Mesendoderm (in vitro differentiated cells): ENCODE data around the gene CALU.

Experiments
- DNase-seq: peaks from one replicate; pipeline ENCODE4 v3.0.0; 2013
- H2AK5ac ChIP-seq: 2 replicates; pipeline ENCODE4 v1.6.1; 2013; ENCODE audit warnings: low read length, inconsistent platforms
- H2BK120ac ChIP-seq: 2 replicates; pipeline ENCODE4 v1.6.1; 2013; ENCODE audit warnings: low read depth, mild to moderate bottlenecking, low read length, moderate library complexity, mixed read lengths
- H2BK15ac ChIP-seq: replicated peaks from 2 replicates; pipeline ENCODE4 v1.6.1; 2013; ENCODE audit warnings: low read depth, mild to moderate bottlenecking, moderate library complexity
- H2BK5ac ChIP-seq: 2 replicates; pipeline ENCODE4 v1.6.1; 2013; ENCODE audit warnings: low read length, inconsistent platforms
- H3K18ac ChIP-seq: 2 replicates; pipeline ENCODE4 v1.6.1; 2013; ENCODE audit warnings: mild to moderate bottlenecking, low read length, mixed read lengths
- H3K23ac ChIP-seq: one replicate; pipeline ENCODE4 v1.6.1; 2013; ENCODE audit warnings: low read length
- H3K27ac ChIP-seq: 2 replicates; pipeline ENCODE4 v1.5.1; 2013; ENCODE audit warnings: low read depth, mild to moderate bottlenecking, inconsistent platforms, low read length, moderate library complexity
- H3K27me3 ChIP-seq: 2 replicates; pipeline ENCODE4 v1.6.1; 2013; ENCODE audit warnings: low read length, control low read depth, mild to moderate bottlenecking, inconsistent platforms; ENCODE audit not compliant: insufficient read depth, poor library complexity
- H3K36me3 ChIP-seq: 2 replicates; pipeline ENCODE4 v1.6.1; 2013; ENCODE audit warnings: low read length, inconsistent platforms; ENCODE audit not compliant: control insufficient read depth, insufficient read depth
- H3K4ac ChIP-seq: one replicate; pipeline ENCODE4 v1.6.1; 2013; ENCODE audit warnings: low read depth, mild to moderate bottlenecking, low read length, moderate library complexity
- H3K4me1 ChIP-seq: 2 replicates; pipeline ENCODE4 v1.6.1; 2013; ENCODE audit warnings: low read depth, low read length, inconsistent platforms; ENCODE audit not compliant: control insufficient read depth
- H3K4me2 ChIP-seq: 2 replicates; pipeline ENCODE4 v1.6.1; 2013; ENCODE audit warnings: low read length
- H3K4me3 ChIP-seq: 2 replicates; pipeline ENCODE4 v1.5.1; 2013; ENCODE audit warnings: mild to moderate bottlenecking, low read length
- H3K56ac ChIP-seq: one replicate; pipeline ENCODE4 v1.6.1; 2013; ENCODE audit warnings: low read length
- H3K79me1 ChIP-seq: 2 replicates; pipeline ENCODE4 v1.6.1; 2013; ENCODE audit warnings: low read length, inconsistent platforms
- H3K79me2 ChIP-seq: 2 replicates; pipeline ENCODE4 v1.6.1; 2013; ENCODE audit warnings: mild to moderate bottlenecking, low read length; ENCODE audit not compliant: control insufficient read depth, insufficient read depth
- H3K9ac ChIP-seq: 2 replicates; pipeline ENCODE4 v1.6.1; 2013; ENCODE audit warnings: low read length, inconsistent platforms
- H4K5ac ChIP-seq: one replicate; pipeline ENCODE4 v1.6.1; 2013; ENCODE audit warnings: low read length
- H4K8ac ChIP-seq: one replicate; pipeline ENCODE4 v1.6.1; 2013; ENCODE audit warnings: low read depth, mild to moderate bottlenecking, control low read depth, low read length, moderate library complexity
- WGBS: extraction: QIAGEN DNeasy Blood & Tissue Kit; methylation state at CpG from one replicate; pipeline ENCODE4 v1.1.7; 2013; ENCODE audit warnings: low lambda C conversion rate, missing lambda C conversion rate; ENCODE audit not compliant: insufficient coverage; ENCODE audit errors: extremely low coverage; 5-methylcytosine and 5-hydroxymethylcytosine counted together

CALU gene

GRCh38 chr7:128805225-128805624 lies 66.1 kb downstream of the CALU start:
- H3K79me2 ChIP-seq: no peaks in the 10 kb centered on the region
- H3K4me1 ChIP-seq: no peaks in the 10 kb centered on the region
- WGBS: no CpG with 5 or more reads among the region's 5 CpGs
- H2BK120ac ChIP-seq: no peak overlapping the region
- no peak overlapping the region for H3K4me3 ChIP-seq
- no peak for DNase-seq
- H4K8ac ChIP-seq: no peak overlapping the region
- H3K4me2 ChIP-seq: no peak overlapping the region
- no peak overlapping the region for H3K23ac ChIP-seq
- no peak overlapping the region for H4K5ac ChIP-seq
- no peak overlapping the region for H3K9ac ChIP-seq
- H3K27me3 ChIP-seq: no peaks in the 10 kb centered on the region
- H3K36me3 ChIP-seq: peaks cover 4% of the 10 kb centered on the region
- H2BK5ac ChIP-seq: no peak overlapping the region
- no peak overlapping the region for H3K4ac ChIP-seq
- H3K18ac ChIP-seq: no peak overlapping the region
- no peak overlapping the region for H3K56ac ChIP-seq
- H2AK5ac ChIP-seq: no peak overlapping the region
- H3K79me1 ChIP-seq: no peaks in the 10 kb centered on the region
- no peak overlapping the region for H3K27ac ChIP-seq
- H2BK15ac ChIP-seq: no peak overlapping the region

- peaks cover 4% of the 10 kb centered on the region for H3K36me3 ChIP-seq
- no CpG with 5 or more reads among the region's 8 CpGs for whole genome bisulfite sequencing
- no peak overlapping the region for H3K56ac ChIP-seq
- H3K79me1 ChIP-seq: no peaks in the 10 kb centered on the region
- no peak for DNase-seq
- H3K9ac ChIP-seq: no peak overlapping the region
- H3K23ac ChIP-seq: no peak overlapping the region
- no peaks in the 10 kb centered on the region for H3K27me3 ChIP-seq
- no peak overlapping the region for H3K4ac ChIP-seq
- H4K5ac ChIP-seq: no peak overlapping the region
- no peak overlapping the region for H2BK15ac ChIP-seq
- no peaks in the 10 kb centered on the region for H3K4me1 ChIP-seq
- H3K4me3 ChIP-seq: no peak overlapping the region
- no peak overlapping the region for H2AK5ac ChIP-seq
- H4K8ac ChIP-seq: no peak overlapping the region
- H2BK5ac ChIP-seq: no peak overlapping the region
- no peak overlapping the region for H2BK120ac ChIP-seq
- H3K79me2 ChIP-seq: no peaks in the 10 kb centered on the region
- no peak overlapping the region for H3K4me2 ChIP-seq
- H3K27ac ChIP-seq: no peak overlapping the region
- no peak overlapping the region for H3K18ac ChIP-seq
These were observed 68.0 kb downstream of the CALU start for GRCh38 chr7:128807191-128807590.

GRCh38 chr7:128809363-128809762 lies 70.2 kb downstream of the CALU start:
- no peak overlapping the region for H2BK120ac ChIP-seq
- no peak overlapping the region for H3K4me2 ChIP-seq
- no peak for DNase-seq
- H3K79me1 ChIP-seq: no peaks in the 10 kb centered on the region
- peaks cover 3% of the 10 kb centered on the region for H3K4me1 ChIP-seq
- H3K18ac ChIP-seq: no peak overlapping the region
- no peak overlapping the region for H4K8ac ChIP-seq
- H2AK5ac ChIP-seq: no peak overlapping the region
- H2BK5ac ChIP-seq: no peak overlapping the region
- no CpG with 5 or more reads among the region's 3 CpGs for WGBS
- H3K27ac ChIP-seq: no peak overlapping the region
- no peaks in the 10 kb centered on the region for H3K27me3 ChIP-seq
- H3K79me2 ChIP-seq: no peaks in the 10 kb centered on the region
- H3K36me3 ChIP-seq: peaks cover 4% of the 10 kb centered on the region
- H2BK15ac ChIP-seq: no peak overlapping the region
- H3K4me3 ChIP-seq: no peak overlapping the region
- no peak overlapping the region for H3K4ac ChIP-seq
- no peak overlapping the region for H4K5ac ChIP-seq
- no peak overlapping the region for H3K56ac ChIP-seq
- H3K23ac ChIP-seq: no peak overlapping the region
- H3K9ac ChIP-seq: no peak overlapping the region

- Histone ChIP-seq H3K4ac (no peak overlapping the region), H4K5ac (no peak overlapping the region), H3K36me3 (peaks cover 4% of the 10 kb centered on the region), H2AK5ac (no peak overlapping the region), H3K18ac (no peak overlapping the region), H3K9ac (no peak overlapping the region), H3K79me1 (no peaks in the 10 kb centered on the region), H3K27ac (no peak overlapping the region), H3K56ac (no peak overlapping the region), H2BK5ac (no peak overlapping the region), H3K23ac (no peak overlapping the region), H2BK120ac (no peak overlapping the region), H3K4me1 (peaks cover 3% of the 10 kb centered on the region), H2BK15ac (no peak overlapping the region), H3K27me3 (no peaks in the 10 kb centered on the region), H4K8ac (no peak overlapping the region), H3K4me2 (no peak overlapping the region), H3K79me2 (no peaks in the 10 kb centered on the region), H3K4me3 (no peak overlapping the region)
- WGBS: no CpG with 5 or more reads among the region's 2 CpGs
- DNase-seq: no peak
These were observed 71.3 kb downstream of the CALU start for GRCh38 chr7:128810473-128810872.

- no peak for DNase-seq
- H3K56ac ChIP-seq: no peak overlapping the region
- H3K27ac ChIP-seq: no peak overlapping the region
- H2BK120ac ChIP-seq: no peak overlapping the region
- no peaks in the 10 kb centered on the region for H3K27me3 ChIP-seq
- H2BK15ac ChIP-seq: no peak overlapping the region
- no peaks in the 10 kb centered on the region for H3K79me2 ChIP-seq
- no peak overlapping the region for H4K8ac ChIP-seq
- H3K18ac ChIP-seq: no peak overlapping the region
- no peak overlapping the region for H4K5ac ChIP-seq
- no peaks in the 10 kb centered on the region for H3K79me1 ChIP-seq
- no peak overlapping the region for H3K4ac ChIP-seq
- H3K23ac ChIP-seq: no peak overlapping the region
- no peak overlapping the region for H2BK5ac ChIP-seq
- no peak overlapping the region for H3K4me3 ChIP-seq
- WGBS: no CpG with 5 or more reads among the region's 3 CpGs
- peaks cover 2% of the 10 kb centered on the region for H3K36me3 ChIP-seq
- H3K9ac ChIP-seq: no peak overlapping the region
- H2AK5ac ChIP-seq: no peak overlapping the region
- no peak overlapping the region for H3K4me2 ChIP-seq
- H3K4me1 ChIP-seq: peaks cover 3% of the 10 kb centered on the region
These were observed 71.8 kb downstream of the CALU start for GRCh38 chr7:128810997-128811396.

- H2BK5ac ChIP-seq: no peak overlapping the region
These were observed 72.7 kb downstream of the CALU start for GRCh38 chr7:128811631-128812430.

More at GRCh38 chr7:128811631-128812430, 72.7 kb downstream of the CALU start:
- H2BK15ac ChIP-seq: no peak overlapping the region
- H3K18ac ChIP-seq: no peak overlapping the region
- H3K4ac ChIP-seq: no peak overlapping the region
- no peak for DNase-seq
- H2AK5ac ChIP-seq: no peak overlapping the region
- H3K4me3 ChIP-seq: no peak overlapping the region
- H3K23ac ChIP-seq: no peak overlapping the region
- WGBS: no CpG with 5 or more reads among the region's 11 CpGs
- H4K8ac ChIP-seq: no peak overlapping the region
- H2BK120ac ChIP-seq: no peak overlapping the region
- H3K27me3 ChIP-seq: no peaks in the 10 kb centered on the region
- no peak overlapping the region for H4K5ac ChIP-seq
- peaks cover 3% of the 10 kb centered on the region for H3K4me1 ChIP-seq
- H3K4me2 ChIP-seq: no peak overlapping the region
- H3K9ac ChIP-seq: no peak overlapping the region
- no peak overlapping the region for H3K27ac ChIP-seq
- H3K56ac ChIP-seq: no peak overlapping the region
- H3K79me2 ChIP-seq: no peaks in the 10 kb centered on the region
- no peaks in the 10 kb centered on the region for H3K79me1 ChIP-seq
- no peaks in the 10 kb centered on the region for H3K36me3 ChIP-seq
